HFFc6 (cell line): Measurements from ENCODE around the gene FER. TPM values are rescaled to one million over a fixed set of nuclear protein-coding genes. Genes with fewer than 3 reads are reported as not detected.

Source experiments
- DNase-seq: peaks from one replicate; pipeline ENCODE4 v3.0.0-alpha.2; 2018
- H3K27ac Mint-ChIP-seq: 2 replicates; pipeline ENCODE4 v1.8.0; 2020; ENCODE audit warnings: mild to moderate bottlenecking, mixed read lengths
- H3K27me3 Mint-ChIP-seq: 2 replicates; pipeline ENCODE4 v1.8.0; 2021; ENCODE audit warnings: mild to moderate bottlenecking, moderate library complexity, mixed read lengths; ENCODE audit not compliant: insufficient read depth
- H3K36me3 Mint-ChIP-seq: 2 replicates; pipeline ENCODE4 v1.8.0; 2021; ENCODE audit warnings: low read depth, mixed read lengths
- H3K4me1 Mint-ChIP-seq: 2 replicates; pipeline ENCODE4 v1.8.0; 2020; ENCODE audit warnings: low read depth, mixed read lengths
- H3K4me3 Mint-ChIP-seq: 2 replicates; pipeline ENCODE4 v1.8.0; 2020; ENCODE audit warnings: mild to moderate bottlenecking, moderate library complexity, mixed read lengths
- H3K9me3 Mint-ChIP-seq: 2 replicates; pipeline ENCODE4 v1.8.0; 2020; ENCODE audit warnings: mild to moderate bottlenecking, mixed read lengths
- CTCF ChIP-seq: fragments of 200-600 bp; sonication (generic); IDR thresholded peaks from 2 replicates; pipeline ENCODE4 v1.5.0; 2021; ENCODE audit warnings: antibody characterized with exemption, mild to moderate bottlenecking
- total RNA-seq, 6 experiments: library from RNA; stranded (reverse); fragmentation: NEBNext Ultra II Directional; extraction: Animal tissue kit (Norgen Biotek cat#: 25700); gene quantifications; 2 replicates in 1 of 6; 3 replicates in 5 of 6; pipeline ENCODE4 v1.2.3, GENCODE V29; 2021

Gene FER
- total RNA-seq, 6 experiments from 2014 or later = 20.2 to 24.6 (median 22.9) TPM

DNA sequence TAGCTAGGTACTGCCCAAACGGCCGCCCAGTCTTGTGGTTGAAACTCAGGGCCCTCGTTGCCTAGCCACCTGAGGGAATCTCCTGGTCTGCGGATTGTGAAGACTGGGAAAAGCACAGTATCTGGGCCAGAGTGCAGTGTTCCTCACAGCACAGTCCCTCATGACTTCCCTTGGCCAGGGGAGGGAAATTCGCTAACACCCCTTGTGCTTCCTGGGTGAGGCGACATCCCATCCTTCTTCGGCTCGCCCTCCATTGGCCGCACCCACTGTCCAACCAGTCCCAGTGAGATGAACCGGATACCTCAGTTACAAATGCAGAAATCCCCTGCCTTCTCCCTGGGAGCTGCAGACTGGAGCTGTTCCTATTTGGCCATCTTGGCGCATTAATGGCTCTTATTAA is 250.5 kb downstream of the FER start:
- no peak overlapping the region for H3K4me3 Mint-ChIP-seq
- H3K9me3 Mint-ChIP-seq = peaks cover 15% of the 10 kb centered on the region

DNA sequence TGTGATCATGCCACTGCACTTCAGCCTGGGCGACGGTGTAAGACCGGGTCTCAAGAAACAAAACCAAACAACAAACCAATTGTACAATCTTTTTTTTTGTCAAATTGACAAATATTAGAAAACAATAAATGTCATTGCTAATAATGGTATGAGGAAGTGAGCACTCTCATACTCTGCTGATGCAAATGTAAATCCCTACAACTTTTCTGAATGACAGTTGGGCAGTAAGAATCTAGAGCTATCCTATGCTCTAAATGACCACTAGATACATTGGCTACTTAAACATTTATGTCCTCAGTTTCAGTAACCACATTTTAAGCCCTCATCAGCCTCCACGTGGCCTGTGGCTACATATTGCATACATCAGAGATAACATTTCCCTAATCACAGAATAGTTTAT is 256.2 kb downstream of the FER start:
- H3K4me1 Mint-ChIP-seq = no peaks in the 10 kb centered on the region; the same call in 1 of the 2 replicates
- H3K27ac Mint-ChIP-seq = no peak overlapping the region
- H3K4me3 Mint-ChIP-seq = no peak overlapping the region
- no peaks in the 10 kb centered on the region for H3K9me3 Mint-ChIP-seq
- DNase-seq = no peak
- H3K36me3 Mint-ChIP-seq = 0 out of 2 replicates have a peak, but pooled peaks cover 4% of the 10 kb centered on the region
- TF ChIP-seq CTCF = no peak
- no peaks in the 10 kb centered on the region for H3K27me3 Mint-ChIP-seq

More for the DNA sequence above, 250.5 kb downstream of the FER start:
- H3K27ac Mint-ChIP-seq = no peak overlapping the region
- no peak for DNase-seq
- H3K4me1 Mint-ChIP-seq = no peaks in the 10 kb centered on the region
- TF ChIP-seq CTCF = no peak
- H3K36me3 Mint-ChIP-seq = peaks cover 40% of the 10 kb centered on the region
- H3K27me3 Mint-ChIP-seq = no peaks in the 10 kb centered on the region; the same call in 1 of the 2 replicates

GRCh38 chr5:109005297-109006009 is 257.8 kb downstream of the FER start:
- no peak overlapping the region for H3K4me3 Mint-ChIP-seq
- no peaks in the 10 kb centered on the region for H3K9me3 Mint-ChIP-seq
- H3K4me1 Mint-ChIP-seq = no peaks in the 10 kb centered on the region; the same call in 1 of the 2 replicates
- H3K27ac Mint-ChIP-seq = no peak overlapping the region
- H3K36me3 Mint-ChIP-seq = 0 out of 2 replicates have a peak, but pooled peaks cover 4% of the 10 kb centered on the region
- no peaks in the 10 kb centered on the region for H3K27me3 Mint-ChIP-seq
- no peak for TF ChIP-seq CTCF
- no peak for DNase-seq

DNA sequence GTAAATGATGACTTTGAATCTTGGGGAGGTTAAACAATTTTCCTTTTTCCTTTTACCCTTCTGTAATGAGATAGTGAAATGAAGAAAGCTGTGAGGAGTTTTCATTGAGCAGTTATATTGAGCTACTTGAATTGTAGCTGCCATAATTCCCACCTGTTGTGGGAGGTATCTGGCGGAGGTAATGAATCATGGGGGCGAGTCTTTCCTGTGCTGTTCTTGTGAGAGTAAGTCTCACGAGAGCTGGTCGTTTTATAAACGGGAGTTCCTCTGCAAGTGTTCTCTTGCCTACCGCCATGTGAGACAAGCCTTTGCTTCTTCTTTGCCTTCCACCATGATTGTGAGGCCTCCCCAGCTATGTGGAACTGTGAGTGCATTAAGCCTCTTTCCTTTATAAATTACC is 258.4 kb downstream of the FER start:
- H3K4me1 Mint-ChIP-seq = no peaks in the 10 kb centered on the region; the same call in 1 of the 2 replicates
- TF ChIP-seq CTCF = no peak
- H3K4me3 Mint-ChIP-seq = no peak overlapping the region
- no peak for DNase-seq
- no peak overlapping the region for H3K27ac Mint-ChIP-seq
- H3K36me3 Mint-ChIP-seq = 0 out of 2 replicates have a peak, but pooled peaks cover 4% of the 10 kb centered on the region
- no peaks in the 10 kb centered on the region for H3K27me3 Mint-ChIP-seq
- H3K9me3 Mint-ChIP-seq = no peaks in the 10 kb centered on the region

- Mint-ChIP-seq H3K27me3 (no peaks in the 10 kb centered on the region), H3K27ac (no peak overlapping the region), H3K36me3 (no peaks in the 10 kb centered on the region), H3K4me1 (peaks cover 10% of the 10 kb centered on the region; the same call in 1 of the 2 replicates), H3K4me3 (no peak overlapping the region), H3K9me3 (no peaks in the 10 kb centered on the region)
- no peak for TF ChIP-seq CTCF
- no peak for DNase-seq
Measured at GRCh38 chr5:109016300-109016699, 268.6 kb downstream of the FER start.
